ENCODE data around the gene SLC38A4.

Gene SLC38A4

GRCh38 chr12:46718495-46718894, 107.3 kb downstream of the SLC38A4 start:
- POLR2A ChIA-PET = no interaction called here
- H3K4me3 ChIP-seq (ENCODE audit: low read depth, low read length) = no peak overlapping the region
- TF ChIP-seq CTCF (IDR thresholded peaks at IDR 0.05; ENCODE audit: insufficient read depth, low read length, missing control alignments) = no peak
- CTCF ChIA-PET = no interaction called here
- no peak for DNase-seq (ENCODE audit: low read depth, low spot score)

GRCh38 chr12:46717868-46718267, 107.9 kb downstream of the SLC38A4 start:
- no peak for TF ChIP-seq CTCF (IDR thresholded peaks at IDR 0.05; ENCODE audit: insufficient read depth, low read length, missing control alignments)
- DNase-seq (ENCODE audit: low read depth, low spot score) = no peak
- no peak overlapping the region for H3K4me3 ChIP-seq (ENCODE audit: low read depth, low read length)
- CTCF ChIA-PET = no interaction called here
- POLR2A ChIA-PET = no interaction called here

GRCh38 chr12:46717159-46717558, 108.6 kb downstream of the SLC38A4 start:
- TF ChIP-seq CTCF (IDR thresholded peaks at IDR 0.05; ENCODE audit: insufficient read depth, low read length, missing control alignments) = no peak
- no peak overlapping the region for H3K4me3 ChIP-seq (ENCODE audit: low read depth, low read length)
- POLR2A ChIA-PET = no interaction called here
- CTCF ChIA-PET = no interaction called here
- no peak for DNase-seq (ENCODE audit: low read depth, low spot score)

Measured in AG04449 (cell line).